Measurements from ENCODE around the gene BOD1L1.

BOD1L1 gene

GRCh38 chr4:13522282-13523104 lies 105.0 kb downstream of the BOD1L1 start:
- no peak for DNase-seq

- DNase-seq: no peak
Observed at GRCh38 chr4:13521047-13521446, 106.5 kb downstream of the BOD1L1 start.

Measured in NCI-H226 (cell line).